ENCODE data around the gene CERS1.

DNA sequence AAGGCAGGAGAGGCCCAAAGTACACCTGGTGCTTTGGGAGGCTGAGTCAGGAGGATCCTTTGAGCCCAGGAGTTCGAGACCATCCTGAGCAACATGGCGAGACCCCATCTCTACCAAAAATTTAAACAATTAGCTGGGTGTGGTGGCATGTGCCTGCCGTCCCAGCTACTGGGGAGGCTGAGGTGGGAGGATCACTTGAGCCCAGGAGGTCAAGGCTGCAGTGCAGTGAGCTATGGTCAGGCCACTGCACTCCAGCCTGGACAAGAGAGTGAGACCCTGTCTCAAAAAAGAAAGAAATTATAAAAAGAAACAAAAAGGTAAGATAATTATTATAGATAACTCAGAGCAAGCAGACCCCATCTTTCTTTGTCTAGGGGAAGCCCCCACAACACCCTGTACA lies 43.2 kb upstream of the CERS1 start:
- TF ChIP-seq, protein P1, sequence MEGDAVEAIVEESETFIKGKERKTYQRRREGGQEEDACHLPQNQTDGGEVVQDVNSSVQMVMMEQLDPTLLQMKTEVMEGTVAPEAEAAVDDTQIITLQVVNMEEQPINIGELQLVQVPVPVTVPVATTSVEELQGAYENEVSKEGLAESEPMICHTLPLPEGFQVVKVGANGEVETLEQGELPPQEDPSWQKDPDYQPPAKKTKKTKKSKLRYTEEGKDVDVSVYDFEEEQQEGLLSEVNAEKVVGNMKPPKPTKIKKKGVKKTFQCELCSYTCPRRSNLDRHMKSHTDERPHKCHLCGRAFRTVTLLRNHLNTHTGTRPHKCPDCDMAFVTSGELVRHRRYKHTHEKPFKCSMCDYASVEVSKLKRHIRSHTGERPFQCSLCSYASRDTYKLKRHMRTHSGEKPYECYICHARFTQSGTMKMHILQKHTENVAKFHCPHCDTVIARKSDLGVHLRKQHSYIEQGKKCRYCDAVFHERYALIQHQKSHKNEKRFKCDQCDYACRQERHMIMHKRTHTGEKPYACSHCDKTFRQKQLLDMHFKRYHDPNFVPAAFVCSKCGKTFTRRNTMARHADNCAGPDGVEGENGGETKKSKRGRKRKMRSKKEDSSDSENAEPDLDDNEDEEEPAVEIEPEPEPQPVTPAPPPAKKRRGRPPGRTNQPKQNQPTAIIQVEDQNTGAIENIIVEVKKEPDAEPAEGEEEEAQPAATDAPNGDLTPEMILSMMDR (IDR thresholded peaks at IDR 0.05): no peak
- TF ChIP-seq ZFP36 (IDR thresholded peaks at IDR 0.05; ENCODE audit: borderline replicate concordance, partially characterized antibody): no peak
- TF ChIP-seq JUN (IDR thresholded peaks at IDR 0.05): no peak
